Esophagus squamous epithelium (tissue), 5 donors: ENCODE results near the gene CDH13. TPM values are rescaled to one million over a fixed set of nuclear protein-coding genes. Genes with fewer than 3 reads are reported as not detected.

Experiments
- DNase-seq: peaks from one replicate; lab custom pipeline; 2025; lab: John Stamatoyannopoulos, UW
- H3K27ac ChIP-seq, 4 donors: fragments of 200-600 bp; sonication (generic); one replicate each; pipeline ENCODE4 v1.5.1; 2016 to 2019; ENCODE audit warnings: mild to moderate bottlenecking in 1 of 4
- H3K27me3 ChIP-seq, 4 donors: fragments of 200-600 bp; sonication (generic); 1 replicate in 3 of 4; 2 replicates in 1 of 4; pipeline versions ENCODE4 v1.5.1 to v1.6.0; 2017 to 2021; ENCODE audit warnings: antibody characterized with exemption in 1 of 4
- H3K36me3 ChIP-seq, 3 donors: fragments of 200-600 bp; sonication (generic); one replicate each; pipeline ENCODE4 v1.5.1; 2016 to 2019
- H3K4me1 ChIP-seq, 3 donors: fragments of 200-600 bp; sonication (generic); one replicate each; pipeline ENCODE4 v1.5.1; 2017 to 2019
- H3K4me3 ChIP-seq, 4 donors: fragments of 200-600 bp; sonication (generic); 1 replicate in 3 of 4; 2 replicates in 1 of 4; pipeline ENCODE4 v1.5.1; 2016 to 2019; ENCODE audit warnings: mild to moderate bottlenecking in 2 of 4, moderate library complexity in 1 of 4
- H3K9me3 ChIP-seq, 3 donors: fragments of 200-600 bp; sonication (generic); one replicate each; pipeline ENCODE4 v1.5.1; 2016 to 2019
- CTCF ChIP-seq, 6 experiments: fragments of 450-650 bp in 4 of 6; fragments of 200-600 bp in 2 of 6; sonication (generic) in 2 of 6; IDR thresholded peaks; one replicate each; pipeline ENCODE4 v1.5.1; 2016 to 2019; ENCODE audit warnings: antibody characterized with exemption in 6 of 6, mild to moderate bottlenecking in 4 of 6, moderate library complexity in 4 of 6
- POLR2A ChIP-seq, 4 donors: fragments of 450-650 bp; IDR thresholded peaks; one replicate each; pipeline ENCODE4 v1.6.1; 2017; ENCODE audit warnings: antibody characterized with exemption in 4 of 4, mild to moderate bottlenecking in 4 of 4, moderate library complexity in 3 of 4
- WGBS, 2 donors: methylation state at CpG; one replicate each; pipeline ENCODE4 v1.1.5; 2018; 5-methylcytosine and 5-hydroxymethylcytosine counted together
- intact Hi-C: fragments of 100-400 bp; cut with DNase I; formaldehyde crosslinking; loops from one replicate; pipeline ENCODE4 v1.15.0; 2022
- total RNA-seq, 4 donors: library from RNA; depleted of rRNA; stranded (reverse); fragments of >200 nt; gene quantifications; one replicate each; pipeline ENCODE4 v1.1.0, GENCODE V29; 2016
- donor health status: DM: yes; HTN: yes; CAD: no.

CDH13 gene
- total RNA-seq, 4 donors from 2014 or later: 6.9 to 31.9 (median 21.1) TPM

GRCh38 chr16:82882982-82883835, 256.4 kb downstream of the CDH13 start:
- Histone ChIP-seq H3K36me3 (no peaks in the 10 kb centered on the region), H3K4me1 (peaks cover 0 to 1% (median 0%) of the 10 kb centered on the region in 3 donors), H3K27me3 (no peaks in the 10 kb centered on the region), H3K4me3 (no peak overlapping the region), H3K27ac (no peak overlapping the region), H3K9me3 (no peaks in the 10 kb centered on the region)
- intact Hi-C loops: no loop called here
- WGBS, 2 donors: 55 to 69% methylated on average over 5 of the region's 5 CpGs
- DNase-seq: no peak
- TF ChIP-seq POLR2A (IDR thresholded peaks at IDR 0.05) (no peak), CTCF (IDR thresholded peaks at IDR 0.05) (no peak)

DNA sequence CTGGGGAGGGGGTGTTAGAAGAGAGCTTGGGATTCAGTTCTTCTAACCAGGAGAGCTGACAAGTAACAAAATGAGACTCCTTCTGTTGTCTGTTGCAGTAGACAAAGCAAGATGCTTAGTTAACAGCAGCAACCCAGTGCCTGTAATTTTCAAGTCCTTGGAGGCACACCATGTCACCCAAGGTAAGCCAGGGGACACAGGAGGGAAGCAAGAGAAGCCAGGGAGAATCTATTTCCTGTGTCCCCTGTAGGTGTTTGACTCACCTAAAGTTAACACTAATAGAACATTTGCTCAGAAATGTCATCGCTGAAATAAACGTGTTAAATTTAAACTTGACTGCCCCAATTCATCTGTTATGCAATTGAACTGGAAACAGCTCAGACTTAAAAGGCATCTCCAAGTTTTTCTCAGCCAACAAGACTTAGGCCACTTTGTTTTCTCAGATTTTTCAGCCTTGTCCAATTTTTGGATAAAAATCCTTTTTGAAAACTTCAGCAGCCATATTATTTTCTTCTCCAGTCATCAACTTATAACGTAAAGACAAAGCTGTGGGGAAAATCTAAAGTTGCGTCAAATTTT, 257.6 kb downstream of the CDH13 start:
- TF ChIP-seq CTCF (IDR thresholded peaks at IDR 0.05): no peak
- no peak for TF ChIP-seq POLR2A (IDR thresholded peaks at IDR 0.05)
- 70 to 79% methylated on average over 4 of the region's 4 CpGs for WGBS, 2 donors
- no peak overlapping the region for H3K4me3 ChIP-seq
- H3K9me3 ChIP-seq: no peaks in the 10 kb centered on the region
- DNase-seq: no peak
- intact Hi-C loops: no loop called here
- H3K4me1 ChIP-seq: peaks cover 0 to 5% (median 0%) of the 10 kb centered on the region in 3 donors
- H3K27me3 ChIP-seq: no peaks in the 10 kb centered on the region
- H3K27ac ChIP-seq: no peak overlapping the region
- H3K36me3 ChIP-seq: no peaks in the 10 kb centered on the region

DNA sequence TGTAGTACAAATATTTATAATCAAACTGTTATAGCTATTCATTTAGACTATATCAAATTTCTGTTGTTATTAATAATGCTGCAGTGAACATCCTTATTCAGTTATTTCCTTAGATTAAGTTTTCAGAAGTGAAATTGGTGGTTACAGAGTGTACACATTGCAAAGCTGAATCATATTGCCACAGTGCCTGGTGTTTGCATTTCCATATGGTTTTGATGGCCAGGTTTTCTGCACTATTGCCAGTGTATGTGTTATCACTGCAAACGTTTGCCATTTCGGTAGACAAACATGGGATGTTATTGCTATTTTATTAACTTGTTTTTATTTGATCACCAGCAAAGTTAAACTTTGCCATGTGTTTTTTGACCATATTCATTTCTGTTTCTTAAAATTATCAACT, 259.4 kb downstream of the CDH13 start:
- intact Hi-C loops: no loop called here
- 76% methylated on average over 2 of the region's 2 CpGs for WGBS, 2 donors
- Histone ChIP-seq H3K36me3 (no peaks in the 10 kb centered on the region), H3K9me3 (no peaks in the 10 kb centered on the region), H3K27me3 (no peaks in the 10 kb centered on the region), H3K27ac (no peak overlapping the region), H3K4me1 (peaks cover 0 to 5% (median 0%) of the 10 kb centered on the region in 3 donors), H3K4me3 (no peak overlapping the region)
- DNase-seq: no peak
- TF ChIP-seq CTCF (IDR thresholded peaks at IDR 0.05) (no peak), POLR2A (IDR thresholded peaks at IDR 0.05) (no peak)

- WGBS, 2 donors: 35 to 45% methylated on average over 4 of the region's 4 CpGs
- TF ChIP-seq POLR2A (IDR thresholded peaks at IDR 0.05) (no peak), CTCF (IDR thresholded peaks at IDR 0.05) (no peak)
- Histone ChIP-seq H3K9me3 (no peaks in the 10 kb centered on the region), H3K36me3 (no peaks in the 10 kb centered on the region), H3K27me3 (no peaks in the 10 kb centered on the region), H3K4me3 (no peak overlapping the region), H3K27ac (no peak overlapping the region), H3K4me1 (peaks cover 0 to 5% (median 0%) of the 10 kb centered on the region in 3 donors)
- no peak for DNase-seq
- intact Hi-C loops: no loop called here
Measured at GRCh38 chr16:82888591-82889001, 261.8 kb downstream of the CDH13 start.

DNA sequence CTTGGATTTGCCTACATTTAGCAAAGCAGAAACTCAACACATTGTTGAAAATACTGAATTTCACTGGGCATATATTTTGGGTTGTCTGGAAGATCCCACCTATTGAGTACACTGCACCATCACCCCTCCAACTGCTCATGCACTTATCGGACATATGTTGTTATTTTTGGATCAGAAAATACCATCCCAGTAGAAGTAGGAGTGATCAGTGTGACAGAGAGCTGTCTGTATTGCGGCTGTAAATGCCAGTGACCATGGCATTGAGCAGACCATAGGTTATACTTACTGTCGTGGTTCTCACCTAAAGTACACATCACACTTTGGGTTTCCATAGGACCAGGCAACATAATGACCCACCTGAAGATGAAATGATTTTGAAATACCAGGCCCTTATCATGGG, 264.7 kb downstream of the CDH13 start:
- no peak overlapping the region for H3K27ac ChIP-seq
- no peaks in the 10 kb centered on the region for H3K36me3 ChIP-seq
- TF ChIP-seq CTCF (IDR thresholded peaks at IDR 0.05): no peak
- TF ChIP-seq POLR2A (IDR thresholded peaks at IDR 0.05): no peak
- intact Hi-C loops: no loop called here
- WGBS, 2 donors: 94 to 96% methylated on average over 3 of the region's 3 CpGs
- H3K4me3 ChIP-seq: no peak overlapping the region
- H3K4me1 ChIP-seq: peaks cover 0 to 5% (median 0%) of the 10 kb centered on the region in 3 donors
- no peaks in the 10 kb centered on the region for H3K27me3 ChIP-seq
- no peaks in the 10 kb centered on the region for H3K9me3 ChIP-seq
- DNase-seq: no peak
